GM19025 (cell line): Measurements from ENCODE around the gene FOXN3.
"Not testable (repeated sequence)": the region's sequence is repeated elsewhere in the genome, so short reads cannot be mapped to it uniquely, and the experiment has no call there.

Source experiments
- ATAC-seq: cut with Tn5 transposase; IDR thresholded peaks from one replicate; pipeline ENCODE4 v1.9.1; 2021; ENCODE audit warnings: mild to moderate bottlenecking, low read depth, moderate library complexity; ENCODE audit not compliant: unreplicated experiment

FOXN3 gene

DNA sequence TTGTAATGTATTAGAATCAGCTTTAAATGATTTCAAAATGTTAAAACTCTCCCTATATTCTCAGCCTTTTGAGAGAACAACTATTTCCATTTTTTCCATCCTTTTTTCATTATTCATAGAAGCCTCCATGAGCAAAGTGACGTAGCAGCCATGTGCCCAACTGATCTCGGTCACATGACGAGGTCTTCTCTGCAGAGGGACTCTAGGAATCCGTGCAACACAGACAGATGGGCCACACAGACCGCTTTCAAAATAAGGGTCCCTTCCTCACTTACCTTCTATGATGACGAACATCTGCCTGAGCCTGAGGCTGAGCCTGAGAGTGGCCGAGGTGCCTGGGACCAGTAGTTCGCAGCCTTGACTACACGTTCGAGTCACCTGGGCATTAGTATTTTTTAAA is 293.8 kb downstream of the FOXN3 start:
- no peak for ATAC-seq

DNA sequence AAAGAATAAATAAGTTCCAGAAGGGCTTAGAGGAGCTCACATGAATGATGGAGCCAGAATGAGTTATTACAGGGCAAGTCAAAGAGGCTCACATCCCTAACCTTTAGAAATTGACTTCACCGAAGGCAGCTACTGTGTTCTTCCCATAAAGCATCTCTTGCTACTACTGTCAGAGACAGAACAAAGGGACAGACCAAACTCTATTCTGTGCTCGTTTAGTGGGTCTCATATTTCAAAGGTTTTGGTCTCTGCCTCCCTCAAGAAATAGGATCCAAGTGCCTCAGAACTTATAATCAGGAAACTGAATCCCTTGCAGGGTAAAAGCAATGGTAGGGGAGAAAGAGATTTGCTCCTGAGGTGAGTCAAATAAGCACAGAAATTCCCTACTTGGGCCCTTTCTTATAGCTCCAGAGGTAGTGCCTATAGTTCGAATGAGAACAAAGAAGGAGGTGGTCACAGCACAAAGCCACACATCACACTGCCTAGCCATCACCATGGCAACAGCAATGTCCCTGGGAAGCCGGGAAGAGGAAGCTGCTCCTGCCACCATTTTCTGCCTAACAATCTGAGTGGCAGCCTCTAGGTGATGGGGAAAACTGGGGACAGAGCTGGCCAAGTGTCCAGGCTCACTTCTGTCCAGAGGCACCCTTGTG is 294.9 kb downstream of the FOXN3 start:
- no peak for ATAC-seq

DNA sequence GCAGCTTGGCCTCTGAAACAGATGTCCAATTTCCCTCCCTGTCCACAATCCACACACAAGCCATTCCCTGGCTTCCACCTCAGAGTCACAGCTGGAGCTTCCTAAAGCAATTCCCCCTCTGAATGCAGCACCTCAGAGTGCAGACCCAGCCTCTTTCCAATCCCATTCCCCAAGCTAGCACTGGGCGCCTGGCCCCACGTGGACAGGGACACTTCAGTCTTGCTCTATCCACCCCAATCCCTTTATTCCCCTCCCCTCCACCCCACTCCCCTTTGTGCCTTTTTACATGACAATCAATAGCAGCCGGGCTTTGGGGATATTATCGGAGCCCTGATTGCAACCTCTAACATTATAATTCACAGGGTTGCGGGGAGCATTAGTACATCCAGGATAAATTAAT is 300.0 kb downstream of the FOXN3 start:
- no peak for ATAC-seq

DNA sequence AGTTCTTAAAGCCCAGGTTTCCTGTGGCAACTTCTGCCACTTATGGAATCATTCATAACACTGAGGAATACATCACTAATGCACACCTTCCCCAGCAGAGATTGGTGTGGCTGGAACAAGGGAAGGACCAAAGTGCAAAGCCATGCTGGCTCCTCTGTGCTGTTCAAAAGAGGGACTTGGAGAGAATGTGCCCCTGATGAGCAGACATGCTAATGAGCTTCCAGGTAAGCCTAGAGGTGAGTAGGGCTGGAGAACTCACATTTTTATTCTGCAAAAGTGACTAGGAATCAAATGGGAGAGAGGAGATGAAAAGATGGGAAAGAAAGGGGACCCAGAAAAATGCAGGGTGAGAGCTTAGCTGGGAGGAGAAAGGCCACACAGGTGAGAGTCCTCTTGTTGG is 302.9 kb downstream of the FOXN3 start:
- no peak for ATAC-seq

DNA sequence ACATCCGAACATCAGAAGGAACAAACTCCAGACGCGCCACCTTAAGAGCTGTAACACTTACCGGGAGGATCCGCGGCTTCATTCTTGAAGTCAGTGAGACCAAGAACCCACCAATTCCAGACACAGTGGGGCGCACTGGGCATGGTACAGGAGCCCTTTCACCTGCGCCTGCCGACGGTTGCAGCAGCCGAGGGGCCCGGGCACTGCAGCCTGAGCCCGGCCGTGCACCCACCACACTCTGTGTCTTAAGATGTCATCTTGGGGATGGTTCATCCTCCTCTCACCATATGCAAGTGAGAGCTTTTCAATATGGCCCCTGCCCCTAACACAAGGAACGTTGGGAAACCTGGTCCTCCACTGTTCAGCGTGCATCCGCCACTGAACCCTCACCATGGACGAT is 304.3 kb downstream of the FOXN3 start:
- ATAC-seq: no peak

DNA sequence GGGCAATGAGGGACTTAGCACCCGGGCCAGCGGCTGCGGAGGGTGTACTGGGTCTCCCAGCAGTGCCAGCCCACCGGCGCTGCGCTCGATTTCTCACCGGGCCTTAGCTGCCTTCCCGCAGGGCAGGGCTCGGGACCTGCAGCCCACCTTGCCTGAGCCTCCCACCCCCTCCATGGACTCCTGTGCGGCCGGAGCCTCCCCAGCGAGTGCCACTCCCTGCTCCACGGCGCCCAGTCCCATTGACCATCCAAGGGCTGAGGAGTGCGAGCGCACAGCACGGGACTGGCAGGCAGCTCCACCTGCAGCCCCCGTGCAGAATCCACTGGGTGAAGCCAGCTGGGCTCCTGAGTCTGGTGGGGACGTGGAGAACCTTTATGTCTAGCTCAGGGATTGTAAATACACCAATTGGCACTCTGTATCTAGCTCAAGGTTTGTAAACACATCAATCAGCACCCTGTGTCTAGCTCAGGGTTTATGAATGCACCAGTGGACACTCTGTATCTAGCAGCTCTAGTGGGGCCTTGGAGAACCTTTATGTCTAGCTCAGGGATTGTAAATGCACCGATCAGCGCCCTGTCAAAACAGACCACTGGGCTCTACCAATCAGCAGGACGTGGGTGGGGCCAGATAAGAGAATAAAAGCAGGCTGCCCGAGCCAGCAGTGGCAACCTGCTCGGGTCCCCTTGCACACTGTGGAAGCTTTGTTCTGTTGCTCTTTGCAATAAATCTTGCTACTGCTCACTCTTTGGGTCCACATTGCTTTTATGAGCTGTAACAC is 305.1 kb downstream of the FOXN3 start:
- ATAC-seq: not testable (repeated sequence)

DNA sequence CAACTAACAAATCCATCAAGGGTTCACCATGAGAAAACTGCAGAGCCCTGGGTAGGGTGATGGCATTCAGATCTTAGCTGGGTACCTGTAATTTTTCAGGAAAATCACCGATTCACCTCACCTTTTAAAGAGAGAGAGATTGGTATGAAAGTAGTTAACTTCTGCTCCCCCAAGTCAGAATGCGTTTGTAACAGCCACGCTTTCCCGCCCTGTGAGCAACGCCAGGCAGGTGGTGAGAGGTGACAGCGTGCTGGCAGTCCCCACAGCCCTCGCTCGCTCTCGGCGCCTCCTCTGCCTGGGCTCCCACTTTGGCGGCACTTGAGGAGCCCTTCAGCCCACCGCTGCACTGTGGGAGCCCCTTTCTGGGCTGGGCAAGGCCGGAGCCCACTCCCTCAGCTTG is 305.8 kb downstream of the FOXN3 start:
- ATAC-seq: not testable (repeated sequence)

DNA sequence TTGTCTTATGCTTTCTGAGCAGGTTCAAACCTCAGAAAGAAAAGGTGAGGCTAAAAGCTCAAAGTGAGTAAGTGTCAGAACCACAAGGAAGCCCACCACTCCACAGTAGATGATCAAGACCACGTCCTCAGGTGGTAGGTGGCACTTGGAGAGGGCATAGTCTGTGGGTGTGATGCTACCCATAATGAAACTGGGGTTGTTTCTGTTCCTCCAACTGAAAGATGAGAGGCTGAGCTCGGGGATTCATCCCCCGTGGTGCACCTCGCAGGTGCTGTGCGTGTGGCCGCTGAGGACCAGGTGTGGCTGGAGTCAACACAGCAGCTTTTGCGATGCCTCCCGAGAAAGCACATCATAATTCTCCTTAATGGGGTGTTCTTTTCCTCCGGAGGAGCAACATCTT is 306.9 kb downstream of the FOXN3 start:
- ATAC-seq: no peak

DNA sequence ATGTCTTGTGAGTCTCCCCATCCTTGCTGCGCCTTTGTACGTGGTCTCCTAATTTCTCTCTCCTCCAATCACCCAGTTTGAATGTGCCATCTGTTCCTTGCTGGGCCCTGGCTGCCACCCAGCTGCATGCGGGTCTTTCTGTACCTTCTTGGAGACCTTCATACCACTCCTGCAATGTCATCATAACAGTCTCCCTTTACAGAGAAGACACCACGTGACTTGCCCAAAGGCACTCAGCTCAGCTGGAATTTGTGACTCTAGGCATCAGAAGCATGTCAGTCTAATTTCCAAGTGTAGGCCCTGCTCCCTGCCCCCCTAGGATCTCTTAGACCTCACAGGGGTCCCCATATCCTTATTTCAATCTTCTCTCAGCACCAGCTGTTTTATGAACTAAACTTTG is 308.4 kb downstream of the FOXN3 start:
- ATAC-seq: no peak

DNA sequence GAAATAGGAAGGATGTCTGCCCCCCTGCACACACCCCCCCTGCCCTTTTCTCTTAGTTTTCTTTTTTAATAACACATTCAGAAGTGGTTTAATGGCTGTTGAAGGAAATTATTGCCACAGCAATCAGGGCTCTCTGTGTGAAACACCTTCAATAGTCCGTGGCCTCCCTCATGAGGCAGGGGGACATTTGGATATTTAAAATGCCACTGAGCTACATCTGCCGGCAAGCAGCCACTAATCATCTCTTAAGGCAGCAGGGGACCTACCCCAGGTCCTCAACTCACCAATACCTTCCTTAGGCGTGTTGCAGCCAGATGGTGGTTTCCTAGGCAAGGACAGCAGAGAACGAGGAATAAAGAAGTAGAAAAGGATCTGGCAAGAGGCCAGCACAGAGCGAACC is 309.4 kb downstream of the FOXN3 start:
- ATAC-seq: no peak
